Middle frontal gyrus (tissue), 1 donor: ENCODE measurements around the gene CIITA.

Experiments used
- DNase-seq: peaks from one replicate; pipeline ENCODE4 v3.0.0-alpha.2; 2015; ENCODE audit warnings: low spot score; ENCODE audit errors: extremely low spot score

Gene CIITA

GRCh38 chr16:10851512-10851911 lies 25.5 kb upstream of the CIITA start:
- DNase-seq, result no peak

- DNase-seq, result no peak
These were observed 24.7 kb upstream of the CIITA start for GRCh38 chr16:10852286-10852685.

GRCh38 chr16:10852948-10853347 lies 24.1 kb upstream of the CIITA start:
- DNase-seq, result no peak

GRCh38 chr16:10856042-10856441 lies 21.0 kb upstream of the CIITA start:
- no peak for DNase-seq

GRCh38 chr16:10858203-10858602 lies 18.8 kb upstream of the CIITA start:
- no peak for DNase-seq

- DNase-seq, result no peak
These were observed 18.0 kb upstream of the CIITA start for GRCh38 chr16:10859020-10859419.

GRCh38 chr16:10859658-10860057 lies 17.3 kb upstream of the CIITA start:
- DNase-seq, result no peak

GRCh38 chr16:10862438-10862837 lies 14.6 kb upstream of the CIITA start:
- DNase-seq, result no peak

- DNase-seq, result no peak
These were observed 10.7 kb upstream of the CIITA start for GRCh38 chr16:10865991-10866966.

GRCh38 chr16:10867199-10867598 lies 9.8 kb upstream of the CIITA start:
- no peak for DNase-seq

GRCh38 chr16:10868104-10868595 lies 8.9 kb upstream of the CIITA start:
- no peak for DNase-seq

GRCh38 chr16:10868596-10869469 lies 8.2 kb upstream of the CIITA start:
- DNase-seq, result no peak

GRCh38 chr16:10870137-10870776 lies 6.7 kb upstream of the CIITA start:
- no peak for DNase-seq

GRCh38 chr16:10870808-10871156 lies 6.2 kb upstream of the CIITA start:
- DNase-seq, result no peak

GRCh38 chr16:10871157-10871991 lies 5.6 kb upstream of the CIITA start:
- no peak for DNase-seq

GRCh38 chr16:10876315-10876714 lies 687 bp upstream of the CIITA start:
- DNase-seq, result no peak

GRCh38 chr16:10877472-10877946 lies 507 bp downstream of the CIITA start:
- DNase-seq, result no peak

GRCh38 chr16:10878328-10878643 lies 1.3 kb downstream of the CIITA start:
- no peak for DNase-seq

GRCh38 chr16:10878644-10879501 lies 1.9 kb downstream of the CIITA start:
- DNase-seq, result no peak
